ENCODE results near the gene RBBP8NL. TPM values are rescaled to one million over a fixed set of nuclear protein-coding genes. Genes with fewer than 3 reads are reported as not detected.

The RBBP8NL gene
- total RNA-seq, 1 experiment from 2014 or later, result not detected

- DNase-seq (ENCODE audit: low read depth, low spot score) (no peak), ATAC-seq (no peak)
- in situ Hi-C loops (cut with HindIII; ENCODE audit: low pct_unique_long_range_greater_than_20kb, low sequenced_read_pairs), result no loop called here
- ChIA-PET POLR2A (no interaction called here), CTCF (interaction anchor here (0.7 kb wide), 1 partner anchor 13 kb away, joined by 3 read pairs; no protein-coding TSS in a partner anchor)
- Histone ChIP-seq H3K4me3 (ENCODE audit: low read depth in 2 of 2, low read length in 2 of 2) (no peak overlapping the region), H3K27me3 (ENCODE audit: control insufficient read depth, insufficient read depth, low read length) (no peaks in the 10 kb centered on the region), H3K36me3 (ENCODE audit: control insufficient read depth, insufficient read depth, low read length) (no peaks in the 10 kb centered on the region), H3K4me1 (ENCODE audit: control insufficient read depth, insufficient read depth, low read length) (no peaks in the 10 kb centered on the region; the same call in none of the 2 replicates), H3K27ac (ENCODE audit: low read length) (no peak overlapping the region), H3K9me3 (ENCODE audit: control insufficient read depth, insufficient read depth, low read depth, low read length) (no peaks in the 10 kb centered on the region)
- no TSS peak for BruUV-seq (replicated peaks)
- TF ChIP-seq CTCF (IDR thresholded peaks at IDR 0.05) (no peak), SIN3A (IDR thresholded peaks at IDR 0.05; ENCODE audit: borderline replicate concordance, insufficient read depth, low read depth, low read length) (no peak), POLR2AphosphoS5 (IDR thresholded peaks at IDR 0.05; ENCODE audit: low read depth, low read length) (no peak), TCF7L2 (IDR thresholded peaks at IDR 0.05; ENCODE audit: low read depth, low read length) (no peak), REST (IDR thresholded peaks at IDR 0.05; ENCODE audit: insufficient read depth in 1 of 2, low read depth in 2 of 2, low read length in 1 of 2) (no peak)
- intact Hi-C loops (cut with micrococcal nuclease; ENCODE audit: unreplicated experiment), result no loop called here
These were observed 4.6 kb downstream of the RBBP8NL start for GRCh38 chr20:62422636-62423325.

GRCh38 chr20:62421716-62421990 lies 5.7 kb downstream of the RBBP8NL start:
- Histone ChIP-seq H3K4me3 (ENCODE audit: low read depth in 2 of 2, low read length in 2 of 2) (no peak overlapping the region), H3K36me3 (ENCODE audit: control insufficient read depth, insufficient read depth, low read length) (no peaks in the 10 kb centered on the region), H3K4me1 (ENCODE audit: control insufficient read depth, insufficient read depth, low read length) (no peaks in the 10 kb centered on the region; the same call in none of the 2 replicates), H3K27me3 (ENCODE audit: control insufficient read depth, insufficient read depth, low read length) (no peaks in the 10 kb centered on the region), H3K27ac (ENCODE audit: low read length) (no peak overlapping the region), H3K9me3 (ENCODE audit: control insufficient read depth, insufficient read depth, low read depth, low read length) (no peaks in the 10 kb centered on the region)
- ATAC-seq (no peak), DNase-seq (ENCODE audit: low read depth, low spot score) (no peak)
- intact Hi-C loops (cut with micrococcal nuclease; ENCODE audit: unreplicated experiment), result no loop called here
- ChIA-PET POLR2A (no interaction called here), CTCF (no interaction called here)
- in situ Hi-C loops (cut with HindIII; ENCODE audit: low pct_unique_long_range_greater_than_20kb, low sequenced_read_pairs), result no loop called here
- BruUV-seq (replicated peaks), result no TSS peak
- TF ChIP-seq REST (IDR thresholded peaks at IDR 0.05; ENCODE audit: insufficient read depth in 1 of 2, low read depth in 2 of 2, low read length in 1 of 2) (0 out of 4 replicates have a peak, but pooled peaks of 1 of the 2 experiments have one; percentile 4), TCF7L2 (IDR thresholded peaks at IDR 0.05; ENCODE audit: low read depth, low read length) (no peak)
